ENCODE data around the gene CDK5R1.
A peak's percentile ranks its signal among the peaks of the same experiment; 100 is the strongest.

The CDK5R1 gene

GRCh38 chr17:32494621-32495358 lies 8.0 kb downstream of the CDK5R1 start:
- no peak for DNase-seq

GRCh38 chr17:32495359-32496231 lies 8.8 kb downstream of the CDK5R1 start:
- DNase-seq, result no peak

- no peak for DNase-seq
These were observed 9.7 kb downstream of the CDK5R1 start for GRCh38 chr17:32496395-32497073.

GRCh38 chr17:32497431-32498205 lies 10.8 kb downstream of the CDK5R1 start:
- no peak for DNase-seq

GRCh38 chr17:32498391-32498790 lies 11.6 kb downstream of the CDK5R1 start:
- no peak for DNase-seq

GRCh38 chr17:32502013-32502412 lies 15.2 kb downstream of the CDK5R1 start:
- DNase-seq, result no peak

- no peak for DNase-seq
These were observed 15.9 kb downstream of the CDK5R1 start for GRCh38 chr17:32502710-32503109.

- DNase-seq, result peak in 2 of 5 donors; percentile 33 to 91
These were observed 16.7 kb downstream of the CDK5R1 start for GRCh38 chr17:32503251-32504165.

- no peak for DNase-seq
These were observed 17.6 kb downstream of the CDK5R1 start for GRCh38 chr17:32504166-32504990.

GRCh38 chr17:32508926-32509325 lies 22.1 kb downstream of the CDK5R1 start:
- DNase-seq, result no peak

GRCh38 chr17:32510466-32510865 lies 23.7 kb downstream of the CDK5R1 start:
- no peak for DNase-seq

- DNase-seq, result no peak
These were observed 25.5 kb downstream of the CDK5R1 start for GRCh38 chr17:32512328-32512727.

- DNase-seq, result no peak
These were observed 26.8 kb downstream of the CDK5R1 start for GRCh38 chr17:32513579-32513978.

- DNase-seq, result no peak
These were observed 27.8 kb downstream of the CDK5R1 start for GRCh38 chr17:32514606-32515005.

GRCh38 chr17:32515677-32516383 lies 29.0 kb downstream of the CDK5R1 start:
- DNase-seq, result no peak

GRCh38 chr17:32516450-32516849 lies 29.7 kb downstream of the CDK5R1 start:
- no peak for DNase-seq

- DNase-seq, result no peak
These were observed 30.3 kb downstream of the CDK5R1 start for GRCh38 chr17:32516940-32517701.

GRCh38 chr17:32517982-32518381 lies 31.2 kb downstream of the CDK5R1 start:
- no peak for DNase-seq

- no peak for DNase-seq
These were observed 31.9 kb downstream of the CDK5R1 start for GRCh38 chr17:32518646-32519227.

Data from T-helper 1 cell (primary cell).